NCI-H1694 treated with DMSO at 0.1 percent for 48 hours (cell line): ENCODE data around the gene MYL12B.
A peak's percentile ranks its signal among the peaks of the same experiment; 100 is the strongest.
"Not testable (repeated sequence)": the region's sequence is repeated elsewhere in the genome, so short reads cannot be mapped to it uniquely, and the experiment has no call there.

Experiments used
- DNase-seq: peaks from one replicate; lab custom pipeline; 2025; lab: John Stamatoyannopoulos, UW

The MYL12B gene

GRCh38 chr18:3262234-3263131 is 550 bp downstream of the MYL12B start:
- DNase-seq: no peak

GRCh38 chr18:3263132-3263700 is 1.3 kb downstream of the MYL12B start:
- no peak for DNase-seq

- no peak for DNase-seq
Observed at GRCh38 chr18:3264362-3264761, 2.4 kb downstream of the MYL12B start.

GRCh38 chr18:3265564-3266033 is 3.7 kb downstream of the MYL12B start:
- no peak for DNase-seq

- DNase-seq: no peak
Observed at GRCh38 chr18:3266062-3266608, 4.2 kb downstream of the MYL12B start.

GRCh38 chr18:3268306-3268705 is 6.4 kb downstream of the MYL12B start:
- no peak for DNase-seq

GRCh38 chr18:3269241-3269913 is 7.4 kb downstream of the MYL12B start:
- DNase-seq: no peak

GRCh38 chr18:3269914-3270299 is 8.0 kb downstream of the MYL12B start:
- DNase-seq: no peak

- DNase-seq: no peak
Observed at GRCh38 chr18:3273042-3273441, 11.1 kb downstream of the MYL12B start.

- DNase-seq: not testable (repeated sequence)
Observed at GRCh38 chr18:3277643-3278213, 15.8 kb downstream of the MYL12B start.

- no peak for DNase-seq
Observed at GRCh38 chr18:3279201-3280185, 17.6 kb downstream of the MYL12B start.

- peak; percentile 83 for DNase-seq
Observed at GRCh38 chr18:3281456-3282400, 19.8 kb downstream of the MYL12B start.

GRCh38 chr18:3283253-3283863 is 21.4 kb downstream of the MYL12B start:
- DNase-seq: no peak

GRCh38 chr18:3283908-3284307 is 22.0 kb downstream of the MYL12B start:
- DNase-seq: no peak

- no peak for DNase-seq
Observed at GRCh38 chr18:3284501-3284900, 22.6 kb downstream of the MYL12B start.

- DNase-seq: no peak
Observed at GRCh38 chr18:3286159-3286558, 24.2 kb downstream of the MYL12B start.

- no peak for DNase-seq
Observed at GRCh38 chr18:3293196-3293951, 31.4 kb downstream of the MYL12B start.

- DNase-seq: no peak
Observed at GRCh38 chr18:3294435-3295080, 32.6 kb downstream of the MYL12B start.
